ENCODE data around the gene RIPK4. TPM values are rescaled to one million over a fixed set of nuclear protein-coding genes. Genes with fewer than 3 reads are reported as not detected.
"Not testable (repeated sequence)": the region's sequence is repeated elsewhere in the genome, so short reads cannot be mapped to it uniquely, and the experiment has no call there.

Gene RIPK4
- total RNA-seq, 1 donor from 2014 or later, result not detected

DNA sequence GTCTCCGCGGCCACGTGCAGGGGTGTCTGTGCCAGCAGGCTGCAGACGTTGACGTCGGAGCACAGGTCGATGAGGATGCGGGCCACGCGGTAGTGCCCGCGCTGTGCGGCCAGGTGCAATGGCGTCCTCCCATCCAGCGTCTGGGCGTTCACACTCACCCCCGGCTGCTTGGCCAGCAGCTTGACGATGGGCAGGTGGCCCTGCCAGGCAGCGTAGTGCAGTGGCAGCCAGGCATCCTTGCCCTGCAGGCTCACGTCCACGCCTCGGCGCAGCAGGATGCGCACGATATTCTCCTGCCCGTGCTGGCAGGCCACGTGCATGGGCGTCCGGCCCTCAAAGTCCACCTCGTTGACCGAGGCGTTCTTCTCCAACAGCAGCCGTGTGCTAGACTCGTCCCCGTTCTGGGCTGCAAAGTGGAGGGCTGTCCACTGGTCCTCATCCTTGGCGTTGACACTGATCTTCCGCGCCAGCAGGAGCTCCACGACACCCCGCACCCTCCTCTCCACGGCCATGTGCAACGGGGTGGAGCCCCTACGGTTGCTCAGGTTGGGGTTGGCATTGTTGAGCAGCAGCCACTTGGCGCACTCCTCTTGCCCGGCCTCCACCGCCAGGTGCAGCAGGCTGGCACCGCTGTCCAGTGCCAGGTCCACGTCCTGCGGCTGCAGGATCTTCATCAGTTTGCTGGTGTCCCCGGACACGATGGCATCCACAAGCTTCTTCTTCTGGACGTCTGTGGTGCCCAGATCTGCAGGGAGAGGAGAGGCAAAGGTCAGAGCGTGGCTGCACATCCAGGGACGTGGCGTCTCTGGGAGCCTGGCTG is 25.4 kb downstream of the RIPK4 start:
- FAIRE-seq (no peak), DNase-seq (ENCODE audit: low spot score in 2 of 2) (no peak)

DNA sequence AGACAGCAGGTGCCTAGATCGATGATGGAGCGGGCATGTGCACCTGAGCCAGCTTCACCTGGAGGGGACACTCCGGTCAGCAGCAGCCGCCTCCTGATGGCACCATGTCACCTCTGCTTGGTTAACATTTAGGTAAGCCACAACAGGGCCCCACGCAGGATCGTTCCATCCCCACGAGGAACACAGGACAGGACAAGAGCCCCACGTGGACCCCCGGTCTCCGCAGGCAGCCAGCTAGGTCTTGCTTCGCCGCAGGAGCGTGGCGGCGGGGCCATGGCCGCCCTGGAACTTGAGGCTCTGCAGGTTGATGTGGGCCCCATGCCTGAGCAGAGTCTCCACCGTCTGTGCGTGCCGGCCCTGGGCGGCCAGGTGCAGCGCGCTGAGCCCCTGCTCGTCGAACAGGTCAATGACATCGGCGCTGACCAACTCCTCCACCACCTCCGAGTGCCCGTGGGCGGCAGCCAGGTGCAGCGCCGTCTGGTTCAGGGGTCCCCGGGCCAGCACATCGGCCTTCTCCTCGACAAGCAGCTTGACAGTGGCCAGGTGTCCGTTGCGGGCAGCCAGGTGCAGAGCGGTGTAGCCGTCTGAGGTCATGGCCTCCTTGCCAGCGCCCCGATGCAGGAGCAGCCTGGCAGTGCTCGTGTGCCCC is 26.1 kb downstream of the RIPK4 start:
- DNase-seq (ENCODE audit: low spot score in 2 of 2) (no peak), FAIRE-seq (no peak)

DNA sequence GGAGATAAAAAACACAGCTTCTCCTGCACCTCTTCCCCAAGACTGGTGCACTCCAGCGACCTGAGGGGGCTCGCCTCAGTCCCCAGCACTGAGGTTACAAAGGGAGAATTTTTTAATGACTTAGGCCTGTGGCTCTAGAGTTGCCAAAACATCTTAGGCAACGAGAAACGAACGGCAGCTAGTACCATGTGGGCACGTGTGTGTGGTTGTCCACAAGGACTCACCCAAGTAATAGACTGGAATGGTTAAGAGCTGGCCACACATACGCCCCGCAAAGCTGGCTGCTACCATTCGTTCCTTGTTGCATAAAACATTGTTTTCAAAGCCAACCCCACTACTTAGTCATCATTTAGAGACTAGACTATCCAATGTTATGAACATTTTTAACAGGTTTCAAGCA is 26.9 kb downstream of the RIPK4 start:
- FAIRE-seq (no peak), DNase-seq (ENCODE audit: low spot score in 2 of 2) (no peak)

DNA sequence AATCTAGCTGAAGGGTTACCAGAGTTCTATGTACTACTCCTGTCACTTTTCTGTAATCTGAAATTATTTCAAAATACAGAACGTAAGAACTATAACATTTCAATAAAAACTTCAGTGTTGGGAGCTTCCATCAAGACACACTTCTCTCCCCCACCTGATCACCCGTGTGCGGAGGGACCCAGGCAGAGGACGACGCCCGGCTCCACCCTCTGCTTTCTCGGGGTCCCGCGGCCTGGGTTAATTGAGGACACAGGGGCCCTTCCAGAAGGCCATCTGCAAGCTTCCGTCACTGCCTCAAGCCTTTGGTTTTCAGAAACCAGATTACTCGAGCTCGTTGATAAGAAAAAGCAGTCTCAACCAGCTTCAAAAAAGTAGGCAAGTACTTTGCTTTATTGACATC is 27.8 kb downstream of the RIPK4 start:
- no peak for DNase-seq (ENCODE audit: low spot score in 2 of 2)
- no peak for FAIRE-seq

DNA sequence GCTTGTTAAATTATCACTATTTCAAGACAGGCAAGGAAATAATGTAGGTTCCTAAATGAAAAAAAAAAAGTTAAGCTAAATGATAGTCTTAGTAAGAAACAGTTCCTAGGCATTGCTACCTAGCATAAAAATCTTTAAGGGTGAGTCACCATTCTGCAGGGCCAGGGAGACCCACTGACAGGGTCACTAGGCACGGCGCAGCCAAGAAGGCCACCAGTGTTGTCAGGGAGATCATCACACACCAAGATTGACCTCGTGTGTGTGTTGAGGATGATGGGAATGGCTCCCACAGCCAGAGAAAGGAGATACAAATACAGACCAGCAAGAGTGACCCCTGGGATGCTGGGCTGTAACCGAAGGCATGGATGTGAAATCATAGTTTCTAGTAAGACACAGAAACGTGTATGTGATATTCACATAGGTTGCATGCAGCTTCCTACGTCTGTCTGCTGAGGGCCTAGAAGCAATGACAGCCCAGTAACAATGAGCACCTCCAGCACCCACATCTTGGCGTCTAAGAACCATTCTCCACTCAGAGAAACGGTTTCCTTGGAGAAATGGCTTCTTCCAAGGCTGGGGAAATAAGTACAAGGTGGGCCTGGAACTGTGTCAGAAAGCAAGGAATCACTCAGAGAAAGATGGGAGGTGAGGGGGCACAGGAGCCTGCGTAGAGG is 29.1 kb downstream of the RIPK4 start:
- DNase-seq (ENCODE audit: low spot score in 2 of 2) (no peak), FAIRE-seq (no peak)

DNA sequence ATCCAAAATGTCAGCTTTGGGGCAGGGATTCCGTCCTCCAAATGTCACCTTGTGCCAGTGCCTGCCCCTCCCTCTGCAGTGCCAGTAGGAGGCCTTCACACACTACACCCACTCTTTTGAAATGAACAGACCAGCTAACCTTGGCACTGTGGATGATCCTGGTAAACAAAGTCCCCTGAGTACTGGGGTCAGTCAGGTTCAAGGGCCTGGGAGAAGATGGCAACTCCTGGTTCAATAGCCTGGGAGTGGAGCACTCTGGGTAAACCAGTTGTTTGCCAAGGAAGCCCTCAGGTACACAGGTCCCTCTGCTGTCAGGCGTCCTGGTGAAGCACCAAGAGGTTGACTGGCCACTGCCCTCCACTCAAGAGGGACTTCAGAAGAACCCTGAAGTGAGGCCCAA is 30.4 kb downstream of the RIPK4 start:
- DNase-seq (ENCODE audit: low spot score in 2 of 2), result no peak
- no peak for FAIRE-seq

DNA sequence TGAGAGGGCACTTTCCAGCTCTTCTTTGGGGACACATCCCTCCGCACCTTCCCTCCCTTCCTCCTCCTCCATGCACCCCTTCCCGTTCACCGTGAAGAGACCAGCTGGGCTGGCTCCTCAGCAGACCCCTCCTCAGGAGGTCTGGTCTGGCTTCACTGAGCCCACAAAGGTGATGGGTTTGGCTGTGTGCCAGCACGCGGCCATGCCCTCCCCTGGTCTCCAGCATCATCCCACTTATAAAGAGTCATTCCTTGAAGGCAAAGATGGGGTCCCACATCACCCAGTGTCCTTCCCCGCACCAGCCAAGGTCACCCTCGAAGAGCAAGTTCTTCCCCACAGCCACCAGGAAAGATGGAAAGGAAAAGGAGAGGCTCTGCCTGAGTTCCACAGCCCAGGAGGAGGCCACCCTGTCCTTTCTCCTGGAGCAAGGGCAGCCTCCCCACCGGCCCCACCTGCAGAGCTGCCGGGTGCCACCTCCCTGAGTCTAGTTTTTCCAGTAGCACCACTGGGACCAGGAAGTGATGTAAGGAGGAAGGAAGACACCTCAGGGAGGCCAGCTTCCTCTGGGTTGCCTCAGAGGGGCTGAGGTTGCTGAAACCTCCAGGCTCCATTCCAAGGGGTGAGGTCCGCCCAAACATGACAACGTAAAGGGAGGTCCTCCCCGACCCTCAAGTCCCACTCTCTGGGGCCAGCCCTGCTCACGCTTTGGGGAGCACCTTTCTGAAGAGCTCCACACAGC is 32.7 kb downstream of the RIPK4 start:
- FAIRE-seq (no peak), DNase-seq (ENCODE audit: low spot score in 2 of 2) (no peak)

DNA sequence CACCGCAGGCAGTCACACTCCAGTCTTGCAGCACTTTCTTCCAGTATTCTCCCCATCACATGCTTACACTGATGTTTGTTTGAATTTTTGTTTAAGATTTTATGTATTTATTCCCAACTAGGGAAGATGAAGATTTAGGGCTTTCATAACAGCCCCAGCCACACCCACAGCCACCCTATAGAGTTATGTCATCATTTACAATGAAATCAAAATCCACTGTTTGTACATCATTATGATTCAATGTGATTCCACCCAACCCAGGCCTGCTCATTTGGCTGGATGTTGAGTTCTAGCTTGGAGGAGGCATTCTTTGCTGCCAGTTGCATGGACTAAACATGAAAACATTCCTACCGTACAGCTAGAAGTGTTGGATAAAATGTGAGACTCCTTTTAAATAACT is 35.8 kb downstream of the RIPK4 start:
- DNase-seq (ENCODE audit: low spot score in 2 of 2), result no peak
- no peak for FAIRE-seq

DNA sequence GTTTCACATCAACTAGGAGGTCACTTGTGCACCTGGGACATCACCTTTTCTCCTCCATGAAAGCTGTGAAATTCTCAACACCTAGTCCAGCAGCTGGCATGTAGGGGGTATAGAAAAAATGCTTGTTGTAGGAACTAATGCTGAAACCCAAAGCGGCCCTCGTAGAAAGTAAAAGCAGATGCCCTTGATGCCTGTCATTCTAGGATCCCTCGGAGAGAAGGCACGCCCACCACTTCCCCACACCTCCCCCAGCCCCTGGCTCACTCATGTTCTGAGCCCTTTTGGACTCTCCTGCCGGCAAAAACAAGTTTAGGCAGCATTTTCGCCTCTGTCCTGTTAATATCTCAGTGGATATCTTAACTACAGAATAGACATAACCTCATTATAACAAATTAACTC is 36.5 kb downstream of the RIPK4 start:
- no peak for FAIRE-seq
- no peak for DNase-seq (ENCODE audit: low spot score in 2 of 2)

DNA sequence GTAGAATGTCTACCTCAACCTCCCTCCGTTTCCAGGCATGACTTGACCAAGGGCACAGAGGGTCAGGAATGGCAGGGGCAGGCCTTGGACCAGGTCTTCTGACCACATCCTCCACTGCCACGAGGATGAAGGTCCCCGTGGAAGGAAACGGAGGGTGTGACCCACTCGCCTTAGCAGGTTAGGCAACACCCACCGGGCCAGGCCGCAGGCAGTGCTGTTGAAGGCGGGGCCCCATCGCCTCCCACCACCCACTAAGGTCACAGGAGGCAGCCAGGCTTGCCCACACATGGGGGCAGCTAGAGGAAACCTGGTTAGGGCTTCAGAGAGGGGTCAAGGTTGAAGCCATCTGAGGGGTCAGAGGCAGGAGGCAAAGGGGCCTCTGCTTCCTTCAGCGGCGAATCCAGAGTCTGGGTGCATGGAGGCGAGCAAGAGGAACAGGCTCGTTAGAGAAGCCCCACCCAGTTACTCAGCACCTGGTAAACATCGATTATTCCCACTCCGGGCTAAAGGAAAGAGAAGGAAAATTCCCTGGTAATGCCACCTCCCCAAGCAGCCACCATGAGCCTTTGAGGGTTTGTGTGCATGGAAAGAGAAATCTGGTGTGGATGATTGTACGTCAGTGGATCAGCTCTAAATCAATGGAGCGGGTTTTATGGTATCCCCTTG is 37.0 kb downstream of the RIPK4 start:
- FAIRE-seq (no peak), DNase-seq (ENCODE audit: low spot score in 2 of 2) (no peak)

DNA sequence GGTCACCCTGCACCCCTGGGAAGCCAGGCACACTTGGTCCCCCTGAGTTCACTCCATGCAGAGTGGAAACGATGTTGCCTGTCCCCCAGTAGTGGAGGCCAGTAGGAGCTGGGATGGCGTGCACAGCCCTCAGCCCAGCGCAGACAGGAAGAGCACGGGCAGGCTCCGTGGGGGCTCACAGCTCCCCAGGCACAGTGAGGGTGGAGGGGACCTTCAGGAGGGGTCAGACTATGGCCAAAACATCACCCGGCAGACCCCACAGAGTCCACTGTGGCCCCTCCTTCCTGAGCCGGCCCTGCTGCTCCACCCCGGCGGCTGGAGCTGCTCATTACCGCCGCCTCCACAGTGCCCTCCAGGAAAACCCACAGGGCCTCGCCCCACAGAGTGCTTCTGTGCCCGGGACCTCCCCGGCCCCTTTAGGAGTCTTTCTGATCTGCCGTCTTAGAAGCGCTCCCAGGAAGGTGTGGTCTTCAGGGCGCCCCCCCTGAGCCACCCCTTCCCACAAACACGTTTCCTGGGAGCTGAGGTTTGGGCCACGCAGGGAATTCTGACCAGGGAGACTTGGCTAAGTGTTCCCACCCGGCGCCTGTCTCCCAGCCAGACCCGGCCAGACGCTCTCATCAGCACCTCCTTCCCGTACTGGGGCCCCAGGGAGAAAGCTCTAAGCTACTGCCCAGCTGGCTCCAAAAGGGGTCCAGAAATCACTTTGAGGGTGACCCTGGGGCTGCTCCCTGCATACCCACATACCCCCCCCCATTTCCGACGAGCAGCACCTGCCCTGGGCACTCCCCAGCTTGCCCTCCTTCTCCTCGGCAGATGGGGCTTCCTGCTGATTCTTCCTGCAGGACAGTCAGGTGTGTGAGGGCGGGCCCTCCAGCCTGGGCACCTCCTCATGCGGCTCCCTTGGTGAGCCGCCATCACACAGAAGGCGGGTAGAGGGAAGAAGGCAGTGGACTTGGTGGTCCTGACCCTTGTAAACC is 38.8 kb downstream of the RIPK4 start:
- FAIRE-seq (no peak), DNase-seq (ENCODE audit: low spot score in 2 of 2) (no peak)

DNA sequence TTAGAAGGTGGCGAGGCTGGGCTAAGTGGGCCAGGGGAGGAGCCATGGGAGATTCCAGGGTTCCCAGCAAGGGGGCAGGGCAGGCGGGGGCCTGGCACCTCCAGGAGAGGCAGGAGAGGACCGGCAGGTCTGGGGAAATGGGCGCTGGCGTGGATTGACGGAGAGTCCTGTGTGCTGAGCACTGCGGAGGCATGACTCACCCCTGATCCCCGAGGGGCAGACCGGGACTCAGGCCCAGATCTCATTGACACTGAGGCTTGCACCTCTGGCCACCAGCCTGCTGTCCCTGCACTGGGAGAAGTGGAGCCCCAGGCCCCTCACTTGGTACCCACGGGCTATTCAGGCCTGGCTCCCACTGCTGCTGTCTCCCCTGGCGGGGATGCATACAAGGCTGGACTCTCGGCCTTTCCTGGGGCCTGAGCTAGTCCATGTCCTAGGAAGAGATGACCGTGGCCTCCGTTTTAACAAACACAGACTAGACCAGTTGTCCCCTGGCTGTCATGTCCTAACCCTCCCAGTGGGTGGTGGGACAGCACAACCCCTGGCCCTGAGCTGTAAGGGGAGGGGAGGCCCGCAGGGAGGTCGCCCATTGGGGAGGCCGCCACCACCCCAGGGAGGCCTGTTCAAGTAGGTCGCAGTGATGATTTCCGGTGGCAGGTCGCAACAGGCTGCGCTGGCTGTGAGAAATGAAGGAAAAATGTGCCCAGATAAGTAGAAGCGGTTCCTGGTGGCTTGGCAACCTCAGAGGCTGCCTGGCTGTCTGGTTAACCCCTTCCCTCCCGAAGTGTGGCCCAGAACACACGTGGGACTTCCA is 39.7 kb downstream of the RIPK4 start:
- DNase-seq (ENCODE audit: low spot score in 2 of 2) (no peak), FAIRE-seq (no peak)

DNA sequence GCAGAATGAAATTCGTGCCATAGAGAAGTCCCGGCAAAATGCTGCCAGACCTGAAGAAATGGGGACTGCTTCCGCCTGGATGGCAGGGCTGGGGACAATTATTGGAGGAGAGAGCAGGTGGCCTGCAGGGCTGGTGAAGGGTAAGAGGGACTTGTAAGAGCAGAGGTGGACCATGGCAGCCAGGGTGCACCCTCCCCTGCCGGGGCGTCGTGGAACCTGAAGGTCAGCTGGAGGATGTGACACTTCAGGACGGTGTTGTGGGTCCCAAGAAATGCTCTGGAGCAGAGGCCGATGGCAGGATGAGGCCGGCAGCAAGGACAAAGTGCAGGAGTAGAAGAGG is 40.3 kb downstream of the RIPK4 start:
- DNase-seq (ENCODE audit: low spot score in 2 of 2), result no peak
- no peak for FAIRE-seq

DNA sequence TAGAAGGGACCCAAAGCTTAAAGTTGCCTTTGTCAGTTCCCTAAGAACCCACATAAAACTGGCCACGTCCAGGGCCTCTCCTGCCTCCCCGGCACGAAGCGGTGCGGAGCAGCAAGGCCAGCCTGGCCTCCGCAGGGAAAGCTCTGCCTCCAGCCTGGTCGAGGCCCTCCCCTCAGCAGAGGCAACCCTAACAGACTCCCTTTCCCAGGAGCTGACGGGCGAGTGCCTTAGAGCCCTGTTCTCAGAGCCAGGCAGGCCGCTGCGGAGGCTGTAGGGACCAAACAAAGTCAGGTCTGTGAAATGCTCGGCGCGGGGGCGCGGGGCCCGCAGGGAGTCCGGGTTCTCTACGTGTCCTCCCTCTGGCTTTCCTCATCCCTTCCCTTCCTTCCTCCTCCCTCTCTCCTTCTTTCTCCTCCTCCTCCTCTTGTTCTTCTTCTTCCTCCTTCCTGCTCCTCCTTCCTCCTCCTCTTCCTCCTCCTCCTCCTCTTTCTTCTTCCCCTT is 40.7 kb downstream of the RIPK4 start:
- FAIRE-seq, result no peak
- no peak for DNase-seq (ENCODE audit: low spot score in 2 of 2)

DNA sequence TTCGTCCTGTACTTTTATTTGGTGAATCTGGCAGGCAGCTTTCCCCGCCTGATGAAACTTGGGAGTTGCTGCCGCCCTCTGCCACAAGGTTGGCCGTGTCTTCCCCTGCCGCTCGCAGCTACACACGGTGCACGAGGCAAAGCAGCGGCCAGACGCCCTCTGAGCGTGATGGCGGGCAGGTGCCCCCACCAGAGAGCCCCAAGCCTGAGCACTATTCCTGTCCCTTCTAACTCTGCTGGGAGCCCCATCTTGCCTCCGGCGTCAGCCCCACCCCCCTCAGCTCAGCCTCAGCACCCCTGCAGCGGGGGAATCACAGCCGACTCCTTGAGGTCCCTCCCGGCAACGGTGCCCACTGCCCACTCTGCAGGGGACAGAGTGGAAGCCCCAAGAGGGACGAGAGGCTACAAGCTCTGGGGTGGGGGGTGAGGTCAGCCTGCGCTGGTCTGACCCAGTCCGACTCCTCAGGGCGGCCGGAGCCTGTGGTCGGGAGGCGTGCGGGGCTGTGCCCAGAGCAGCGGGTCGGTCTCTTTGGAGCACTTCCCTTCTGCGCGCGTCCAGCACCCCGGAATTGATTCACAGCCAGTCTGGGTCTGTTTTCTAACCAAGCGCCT is 41.3 kb downstream of the RIPK4 start:
- DNase-seq (ENCODE audit: low spot score in 2 of 2) (no peak), FAIRE-seq (no peak)

DNA sequence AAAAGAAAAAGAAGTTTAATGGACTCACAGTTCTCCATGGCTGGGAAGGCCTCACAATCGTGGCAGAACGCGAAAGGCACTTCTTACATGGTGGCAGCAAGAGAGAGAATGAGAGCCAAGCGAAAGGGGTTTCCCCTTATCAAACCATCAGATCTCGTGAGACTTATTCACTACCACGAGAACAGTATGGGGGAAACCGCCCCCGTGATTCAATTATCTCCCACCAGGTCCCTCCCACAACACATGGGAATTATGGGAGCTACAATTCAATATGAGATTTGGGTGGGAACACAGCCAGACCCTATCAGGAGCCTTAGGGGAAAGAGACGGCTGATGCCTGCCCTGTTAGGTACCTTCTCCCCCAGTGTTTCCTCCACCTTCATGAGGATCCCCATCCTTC is 43.0 kb downstream of the RIPK4 start:
- not testable (repeated sequence) for FAIRE-seq; DNase-seq (ENCODE audit: low spot score in 2 of 2)

DNA sequence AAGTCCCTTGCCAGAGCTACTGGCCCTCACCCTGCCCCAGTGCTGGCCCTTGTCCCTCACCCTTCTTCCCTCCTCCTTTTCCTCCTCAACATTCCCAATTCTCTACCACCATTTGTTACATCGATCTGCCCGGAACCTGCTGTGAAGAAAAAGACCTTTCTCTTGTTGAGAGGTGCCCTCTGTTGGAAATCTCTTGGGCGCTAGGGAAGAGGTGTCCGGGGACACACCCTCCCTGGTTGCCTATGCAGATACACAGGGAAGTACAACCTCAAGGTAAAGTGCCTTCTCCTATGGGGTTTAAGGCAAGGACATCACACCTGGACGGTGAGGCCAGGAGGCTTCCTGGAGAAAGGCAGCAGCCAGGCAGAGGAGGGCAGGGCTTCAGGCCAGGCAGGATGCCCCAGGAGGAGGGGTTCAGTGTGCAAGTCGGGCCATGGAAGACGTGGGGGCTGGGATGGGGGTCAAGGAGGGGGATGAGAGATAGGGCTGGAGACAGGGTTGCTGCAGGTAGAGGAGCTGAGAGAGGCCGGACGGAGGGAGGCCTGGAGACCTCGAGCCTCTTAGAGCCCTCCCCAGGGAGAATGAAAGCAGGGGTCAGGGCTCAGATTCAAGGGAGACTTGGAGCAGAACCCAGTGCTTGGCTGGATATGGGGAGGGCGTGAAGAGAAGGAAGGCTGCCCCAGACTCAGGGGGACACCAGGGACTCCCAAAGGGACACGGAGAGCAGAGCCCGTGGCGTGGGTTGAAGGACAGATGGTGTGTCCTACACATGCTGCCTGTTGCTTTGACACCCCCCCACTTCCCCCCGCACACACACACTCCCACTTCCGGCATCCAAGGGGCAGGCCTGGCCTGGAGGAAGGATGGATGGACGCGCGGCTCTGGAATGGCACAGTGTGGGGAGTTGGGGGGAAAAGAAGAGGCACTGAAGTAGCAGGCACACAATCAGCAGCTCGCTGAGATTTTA is 44.5 kb downstream of the RIPK4 start:
- no peak for FAIRE-seq
- no peak for DNase-seq (ENCODE audit: low spot score in 2 of 2)
